GM19193 (cell line): Measurements from ENCODE around the gene DCAF4.

Experiments used
- POLR2A ChIP-seq: IDR thresholded peaks from 4 replicates; pipeline ENCODE4 v1.6.1; 2011; ENCODE audit not compliant: insufficient read depth, insufficient read length; ENCODE audit errors: extremely low read depth

DCAF4 gene

DNA sequence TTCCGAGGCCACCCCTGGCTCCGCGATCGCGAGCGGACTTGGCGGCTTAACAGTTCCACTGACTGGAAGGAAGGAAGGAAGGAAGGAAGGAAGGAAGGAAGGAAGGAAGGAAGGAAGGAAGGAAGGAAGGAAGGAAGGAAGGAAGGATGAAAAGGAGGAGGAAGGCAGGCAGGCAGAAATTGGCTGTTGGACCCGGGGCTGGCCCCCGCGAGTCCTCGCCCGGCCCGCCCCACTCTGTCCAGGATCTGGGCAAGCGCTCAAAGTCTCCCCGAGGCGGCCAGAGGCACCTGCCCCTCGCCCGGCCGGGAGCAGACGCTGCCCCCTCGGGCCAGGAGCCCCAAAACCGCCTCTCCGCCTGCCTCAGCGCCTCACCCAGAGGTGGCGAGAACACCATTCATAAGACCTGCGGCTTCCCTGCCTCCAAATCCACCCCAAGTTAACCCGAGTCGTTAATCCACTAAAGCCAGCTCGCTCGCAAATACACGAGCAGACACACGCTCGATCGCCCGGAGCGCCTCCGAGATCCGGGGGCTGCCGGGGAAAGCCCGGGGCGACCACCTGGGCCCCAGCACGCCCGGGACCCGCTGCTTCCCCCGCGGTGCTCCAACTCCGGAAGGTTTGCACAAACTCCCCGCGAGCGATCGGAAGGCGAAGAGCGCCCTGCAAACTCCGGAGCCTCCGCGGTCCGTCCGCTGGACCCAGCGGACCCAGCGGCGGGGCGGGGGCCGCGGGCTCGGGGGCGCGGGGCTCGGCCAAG, 33.2 kb upstream of the DCAF4 start:
- no peak for TF ChIP-seq POLR2A

DNA sequence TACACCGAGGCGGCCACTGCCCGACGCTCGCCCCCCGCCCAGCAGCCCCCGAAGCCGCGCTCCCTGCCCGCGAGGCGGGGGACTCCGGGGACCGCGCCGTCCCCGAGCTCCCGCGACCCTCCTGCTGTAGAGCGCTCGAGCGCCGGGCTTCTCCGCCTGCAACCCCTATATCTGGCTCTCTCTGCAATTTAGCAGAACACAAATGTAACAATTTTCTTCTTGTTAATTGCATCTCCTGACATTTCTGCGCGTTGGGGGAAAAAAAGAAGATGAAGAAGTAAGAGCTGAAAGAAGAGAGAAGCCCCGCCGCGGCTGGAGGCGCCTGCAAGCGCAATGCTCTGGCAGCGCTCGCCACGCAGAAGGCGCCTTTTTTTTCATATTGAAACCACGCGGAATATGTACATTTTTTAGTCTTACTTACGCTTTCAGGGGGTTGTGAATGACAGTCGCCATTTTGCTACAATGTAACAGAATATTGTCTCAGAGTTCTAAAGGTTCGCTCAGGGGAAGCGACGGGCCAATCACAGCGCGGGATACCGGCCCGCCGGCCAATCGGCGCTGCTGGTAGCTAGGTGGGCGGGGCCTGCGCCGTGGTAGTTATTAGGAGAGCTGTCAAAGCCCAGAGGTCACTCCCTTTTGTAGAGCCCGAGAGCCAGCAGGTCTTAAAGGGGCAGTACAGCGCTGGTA, 32.5 kb upstream of the DCAF4 start, which contains the start of gene DPF3:
TSS of gene DPF3 (minus strand) at position 466 of the 687 bp plus-strand sequence. CDS start at position 453, 13 bp downstream.
- no peak for TF ChIP-seq POLR2A

DNA sequence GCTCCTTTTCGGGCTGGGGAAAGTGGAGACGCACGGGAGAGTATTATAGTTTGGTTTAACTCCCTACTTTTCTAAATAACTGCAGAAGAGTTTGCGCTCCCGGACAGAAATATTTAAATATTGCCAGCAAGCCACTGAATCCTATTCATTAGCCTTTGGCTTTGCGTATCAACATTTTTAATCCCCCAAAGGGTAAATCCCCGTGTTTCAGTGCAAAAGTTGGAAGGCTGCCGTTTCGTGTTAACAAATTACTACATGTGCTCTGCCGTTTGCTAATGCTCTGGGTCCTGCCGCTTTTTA, 32.0 kb upstream of the DCAF4 start:
- no peak for TF ChIP-seq POLR2A

DNA sequence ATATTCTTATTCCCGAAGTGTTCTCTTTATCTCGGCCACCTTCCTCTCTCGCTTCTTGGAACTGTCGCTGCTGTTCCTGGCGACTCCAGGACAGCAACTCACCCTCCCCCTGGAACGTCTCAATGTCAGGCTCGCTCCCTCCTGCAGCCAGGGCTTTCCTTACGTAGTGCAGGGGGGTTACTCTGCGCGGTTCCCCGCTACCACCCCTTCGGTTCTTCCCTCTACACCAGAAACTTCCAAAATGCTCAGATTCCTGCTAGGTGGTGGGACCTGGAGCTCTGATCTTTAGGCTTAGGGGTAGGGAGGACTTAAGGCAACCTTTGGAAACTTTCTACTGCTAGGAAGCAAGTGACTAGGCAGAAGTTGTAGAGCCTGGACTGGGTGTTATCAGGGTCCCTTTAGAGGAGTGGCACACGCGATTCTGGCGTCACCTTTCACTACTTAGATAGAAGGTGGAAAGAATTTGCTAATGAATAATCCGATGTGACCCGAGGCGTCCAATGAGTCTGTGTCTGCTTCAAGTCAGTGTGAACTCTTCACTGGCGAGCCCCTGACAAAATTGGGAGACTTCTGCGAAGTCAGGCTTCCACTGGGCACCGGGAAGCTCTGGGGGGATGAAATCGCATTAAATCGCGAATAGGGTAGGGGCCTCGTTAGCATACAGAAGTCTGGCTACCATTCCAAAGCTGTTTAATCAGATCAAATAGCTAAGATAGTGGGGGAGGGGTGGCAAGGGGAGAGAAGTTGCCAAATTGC, 31.5 kb upstream of the DCAF4 start:
- TF ChIP-seq POLR2A = no peak

DNA sequence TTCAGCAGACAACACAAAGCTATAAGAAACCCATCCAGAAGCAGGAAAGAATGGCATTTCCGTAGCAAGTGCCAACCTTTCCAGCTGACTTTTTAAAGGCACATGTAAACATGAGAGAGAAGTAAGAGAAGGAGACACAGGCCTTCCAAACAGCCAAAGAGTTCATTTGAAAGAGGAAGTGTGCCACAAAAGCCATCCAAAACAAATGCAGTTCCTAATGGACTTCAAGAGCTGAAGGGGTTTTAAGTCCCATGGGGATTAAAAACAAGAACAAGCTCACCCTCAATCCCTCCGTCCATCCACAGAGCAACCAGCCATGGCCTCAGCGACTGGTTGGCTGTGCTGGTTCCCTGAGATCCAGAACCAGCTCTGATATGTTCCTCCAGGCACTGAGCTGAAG, 27.8 kb upstream of the DCAF4 start:
- TF ChIP-seq POLR2A = no peak

DNA sequence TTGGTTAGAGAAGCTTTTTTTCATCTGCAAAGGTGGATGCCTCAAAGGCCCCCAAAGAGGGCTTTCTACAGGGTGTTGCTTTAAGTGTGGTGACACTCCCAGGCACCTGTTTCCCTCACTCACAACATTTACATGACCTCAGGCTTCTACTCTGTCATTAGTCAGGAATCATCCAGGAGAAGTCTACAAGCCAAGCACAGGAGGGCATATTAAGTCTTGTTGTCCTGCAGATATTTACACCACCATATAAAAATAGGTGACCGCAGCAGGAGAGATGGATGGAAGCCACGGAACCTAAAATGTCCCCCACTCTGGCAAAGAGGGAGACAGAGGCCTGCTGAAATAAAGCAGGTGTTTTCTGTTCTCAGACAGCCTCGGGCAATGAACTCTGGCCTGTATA, 24.9 kb upstream of the DCAF4 start:
- no peak for TF ChIP-seq POLR2A

DNA sequence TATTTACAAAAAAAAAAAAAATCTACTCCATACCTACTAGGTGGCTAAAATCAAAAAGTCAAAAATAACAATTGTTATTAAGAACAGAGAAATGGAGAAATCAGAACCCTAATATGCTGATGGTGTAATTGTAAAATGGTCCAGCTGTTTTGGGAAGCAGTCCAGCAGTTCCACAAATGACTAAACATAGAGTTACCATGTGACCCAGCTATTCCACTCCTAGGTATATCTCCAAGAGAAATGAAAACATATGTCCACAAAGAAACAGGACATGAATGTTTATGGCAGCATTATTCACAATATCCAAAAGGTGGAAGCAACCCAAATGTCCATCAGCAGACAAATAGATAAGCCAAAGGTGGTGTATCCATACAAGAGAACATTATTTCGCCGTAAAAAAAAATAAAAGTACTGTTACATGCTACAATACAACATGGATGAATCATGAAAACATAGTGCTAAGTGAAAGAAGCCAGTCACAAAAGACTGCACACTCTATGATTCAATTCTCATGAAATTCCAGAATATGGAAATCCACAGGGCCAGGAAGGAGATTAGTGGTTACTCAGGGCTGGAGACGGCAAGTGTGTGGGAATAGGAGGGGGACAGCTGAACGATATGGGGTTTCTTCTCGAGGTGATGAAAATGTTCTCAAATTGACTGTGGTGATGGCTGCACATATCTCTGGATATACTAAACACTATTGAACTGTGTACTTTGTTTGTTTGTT, 23.3 kb upstream of the DCAF4 start:
- no peak for TF ChIP-seq POLR2A

DNA sequence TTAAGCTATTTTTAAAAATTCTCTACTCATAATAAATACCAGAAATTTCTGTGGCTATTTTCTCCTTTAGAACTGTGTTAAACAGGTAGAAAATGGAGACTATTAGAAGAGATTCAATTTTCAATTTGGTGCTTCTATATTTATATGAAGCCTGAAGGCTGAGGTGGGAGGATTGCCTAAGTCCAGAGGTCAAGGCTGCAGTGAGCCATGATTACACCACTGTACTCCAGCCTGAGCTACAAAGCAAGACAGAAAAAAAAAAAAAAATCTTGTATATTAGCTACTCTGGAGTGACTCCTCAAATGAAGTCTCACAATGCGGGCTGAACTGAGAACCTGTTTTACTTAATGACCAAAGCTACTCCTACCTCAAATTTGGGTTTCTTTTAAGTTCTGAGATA, 22.5 kb upstream of the DCAF4 start:
- no peak for TF ChIP-seq POLR2A

GRCh38 chr14:72904218-72904617, 22.0 kb upstream of the DCAF4 start:
- no peak for TF ChIP-seq POLR2A

- no peak for TF ChIP-seq POLR2A
These were observed 21.3 kb upstream of the DCAF4 start for GRCh38 chr14:72904840-72905561.

DNA sequence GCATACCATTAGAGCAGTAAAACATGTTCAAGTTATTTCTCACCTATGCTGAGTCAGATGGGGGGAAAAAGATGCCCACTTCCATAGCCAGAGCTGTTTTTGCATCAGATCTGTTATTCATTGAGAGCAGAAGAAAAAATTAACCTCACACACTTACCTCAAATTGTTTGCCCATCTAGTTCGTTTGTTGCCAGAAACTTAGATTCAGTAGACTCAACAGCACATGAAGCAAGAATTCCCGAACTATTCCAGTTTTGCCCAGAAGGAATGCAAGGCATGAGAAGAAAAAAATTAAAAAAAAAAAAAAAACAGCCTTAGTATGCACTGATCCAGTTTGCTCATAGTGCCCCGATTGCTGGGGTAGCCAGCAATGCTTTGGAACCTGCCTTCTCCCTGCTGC, 19.9 kb upstream of the DCAF4 start:
- TF ChIP-seq POLR2A = no peak

DNA sequence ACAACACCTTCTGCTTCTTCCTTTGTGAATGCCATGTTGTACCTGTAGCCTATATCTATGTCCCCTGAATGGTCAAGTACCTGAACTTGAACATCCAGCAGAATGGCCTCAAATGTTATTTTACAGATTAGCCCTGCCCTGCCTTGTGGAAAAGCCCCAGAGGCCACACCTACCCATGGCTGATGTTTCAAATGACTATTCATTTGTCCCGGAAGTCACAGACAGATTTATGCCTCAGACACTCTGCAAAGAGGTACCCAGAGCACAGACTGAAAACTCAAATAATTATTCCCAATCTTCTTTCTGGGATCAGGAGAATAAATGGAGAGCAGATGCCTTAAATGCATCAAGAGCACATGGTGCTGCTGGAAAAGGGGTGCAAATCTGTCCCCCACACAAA, 19.4 kb upstream of the DCAF4 start:
- no peak for TF ChIP-seq POLR2A

- TF ChIP-seq POLR2A = no peak
These were observed 18.4 kb upstream of the DCAF4 start for GRCh38 chr14:72907886-72908285.

DNA sequence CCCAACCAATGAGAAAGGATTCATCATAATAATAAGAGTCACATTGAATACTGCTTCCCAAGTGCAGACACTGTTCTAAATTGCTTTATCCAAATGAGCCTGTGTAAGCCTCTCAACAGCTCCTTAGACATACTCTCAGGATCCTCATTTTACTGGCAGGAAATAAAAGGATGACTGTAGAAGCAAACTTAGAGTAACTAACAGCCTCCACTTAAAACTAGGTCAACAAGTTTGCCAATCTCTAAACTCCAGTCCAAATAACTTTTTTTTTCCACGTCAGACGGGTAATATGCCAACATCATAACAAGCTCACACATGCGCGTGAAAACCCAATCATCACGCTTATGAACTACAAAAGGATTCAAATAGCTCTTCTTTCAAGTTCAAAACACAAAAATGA, 17.1 kb upstream of the DCAF4 start:
- no peak for TF ChIP-seq POLR2A
